SU-DHL-6 (cell line): ENCODE results near the gene NTRK2.

ENCODE experiments used
- H2AFZ ChIP-seq: fragments of 200-600 bp; sonication (generic); 2 replicates; pipeline ENCODE4 v1.6.1; 2014; ENCODE audit warnings: low read depth, mild to moderate bottlenecking, moderate library complexity, mixed read lengths, antibody characterized with exemption, low read length; ENCODE audit not compliant: severe bottlenecking
- H3F3A ChIP-seq: fragments of 200-600 bp; shearing (Covaris generic); 2 replicates; pipeline ENCODE4 v1.6.0; 2016; ENCODE audit warnings: antibody characterized with exemption, mild to moderate bottlenecking; ENCODE audit not compliant: insufficient read depth
- H3K27ac ChIP-seq: fragments of 200-600 bp; sonication (generic); 2 replicates; pipeline ENCODE4 v1.5.1; 2016; ENCODE audit warnings: low read depth, mild to moderate bottlenecking, low read length, moderate library complexity, mixed read lengths
- H3K27me3 ChIP-seq: fragments of 200-600 bp; sonication (generic), shearing (Covaris generic); 2 replicates; pipeline ENCODE4 v1.6.0; 2014; ENCODE audit warnings: mild to moderate bottlenecking, low read length
- H3K36me3 ChIP-seq: fragments of 200-600 bp; sonication (generic); 2 replicates; pipeline ENCODE4 v1.6.1; 2014; ENCODE audit warnings: mild to moderate bottlenecking, low read length, mixed read lengths
- H3K4me2 ChIP-seq: fragments of 300-600, 200-600 bp; shearing (Covaris generic), sonication (generic); 2 replicates; pipeline ENCODE4 v1.6.0; 2014; ENCODE audit warnings: low read length, low read depth, mild to moderate bottlenecking; ENCODE audit not compliant: poor library complexity, severe bottlenecking
- H3K4me3 ChIP-seq: fragments of 200-600 bp; sonication (generic); 2 replicates; pipeline ENCODE4 v1.5.1; 2014; ENCODE audit warnings: antibody characterized with exemption, low read length, mild to moderate bottlenecking, mixed read lengths; ENCODE audit not compliant: insufficient read depth, poor library complexity, severe bottlenecking
- H3K79me2 ChIP-seq: fragments of 200-600 bp; sonication (generic); 2 replicates; pipeline ENCODE4 v1.6.1; 2014; ENCODE audit warnings: mild to moderate bottlenecking, low read length, moderate library complexity; ENCODE audit not compliant: insufficient read depth
- H3K9ac ChIP-seq: fragments of 200-600 bp; sonication (generic); 2 replicates; pipeline ENCODE4 v1.7.0; 2014; ENCODE audit warnings: mild to moderate bottlenecking, low read length
- H3K9me2 ChIP-seq: fragments of 200-600 bp; sonication (generic); replicated peaks from 2 replicates; pipeline ENCODE4 v1.6.1; 2014; ENCODE audit warnings: low read length; ENCODE audit not compliant: insufficient read depth
- H3K9me3 ChIP-seq: fragments of 200-600 bp; sonication (generic); 2 replicates; pipeline ENCODE4 v1.6.1; 2014; ENCODE audit warnings: low read length, mixed read lengths; ENCODE audit not compliant: insufficient read depth
- H4K20me1 ChIP-seq: fragments of 200-600 bp; sonication (generic); 2 replicates; pipeline ENCODE4 v1.6.1; 2014; ENCODE audit warnings: low read depth, mild to moderate bottlenecking, antibody characterized with exemption, low read length, moderate library complexity, mixed read lengths
- CTCF ChIP-seq: fragments of 200-600 bp; sonication (generic); IDR thresholded peaks from one replicate; pipeline ENCODE4 v1.5.1; 2017; ENCODE audit warnings: antibody characterized with exemption, mild to moderate bottlenecking, low read length, moderate library complexity; ENCODE audit not compliant: insufficient read depth, poor library complexity, severe bottlenecking
- EZH2phosphoT487 ChIP-seq: fragments of 200-600 bp; sonication (generic), shearing (Covaris generic); conservative IDR thresholded peaks from 2 replicates; pipeline ENCODE4 v1.6.1; 2018; ENCODE audit warnings: mild to moderate bottlenecking, antibody characterized with exemption, low read length, moderate library complexity, mixed read lengths

NTRK2 gene

GRCh38 chr9:84975926-84976325, 306.4 kb downstream of the NTRK2 start:
- no peak overlapping the region for H3K4me2 ChIP-seq
- H3K36me3 ChIP-seq = no peaks in the 10 kb centered on the region
- H3F3A ChIP-seq = no peaks in the 10 kb centered on the region
- H3K79me2 ChIP-seq = no peaks in the 10 kb centered on the region
- H3K9me2 ChIP-seq = no peaks in the 10 kb centered on the region
- no peaks in the 10 kb centered on the region for H3K27me3 ChIP-seq
- H3K27ac ChIP-seq = no peak overlapping the region
- H2AFZ ChIP-seq = no peak overlapping the region
- no peaks in the 10 kb centered on the region for H3K9me3 ChIP-seq
- TF ChIP-seq CTCF (no peak), EZH2phosphoT487 (no peak)
- no peak overlapping the region for H3K4me3 ChIP-seq
- no peak overlapping the region for H3K9ac ChIP-seq
- no peaks in the 10 kb centered on the region for H4K20me1 ChIP-seq

DNA sequence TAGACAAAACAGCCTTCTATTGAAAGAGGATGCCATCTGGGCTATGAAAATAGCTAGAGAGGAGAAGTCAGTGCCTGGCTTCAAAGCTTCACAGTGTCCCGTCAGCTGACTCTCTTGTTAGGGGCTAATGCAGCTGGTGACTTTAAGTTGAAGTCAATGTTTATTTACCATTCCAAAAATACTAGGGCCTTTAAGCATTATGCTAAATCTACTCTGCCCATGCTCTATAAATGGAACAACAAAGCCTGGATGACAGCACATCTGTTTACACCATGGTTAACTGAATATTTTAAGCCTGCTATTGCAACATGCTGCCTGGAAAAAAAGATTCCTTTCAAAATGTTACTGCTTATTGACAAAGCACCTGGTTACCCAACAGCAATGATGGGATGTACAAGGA, 309.1 kb downstream of the NTRK2 start:
- Histone ChIP-seq H3K27me3 (no peaks in the 10 kb centered on the region), H3F3A (no peaks in the 10 kb centered on the region), H3K36me3 (no peaks in the 10 kb centered on the region), H3K9ac (no peak overlapping the region), H3K4me3 (no peak overlapping the region), H3K27ac (no peak overlapping the region), H2AFZ (no peak overlapping the region), H3K79me2 (no peaks in the 10 kb centered on the region), H3K9me3 (no peaks in the 10 kb centered on the region), H3K4me2 (no peak overlapping the region), H4K20me1 (no peaks in the 10 kb centered on the region), H3K9me2 (no peaks in the 10 kb centered on the region)
- TF ChIP-seq CTCF (no peak), EZH2phosphoT487 (no peak)

DNA sequence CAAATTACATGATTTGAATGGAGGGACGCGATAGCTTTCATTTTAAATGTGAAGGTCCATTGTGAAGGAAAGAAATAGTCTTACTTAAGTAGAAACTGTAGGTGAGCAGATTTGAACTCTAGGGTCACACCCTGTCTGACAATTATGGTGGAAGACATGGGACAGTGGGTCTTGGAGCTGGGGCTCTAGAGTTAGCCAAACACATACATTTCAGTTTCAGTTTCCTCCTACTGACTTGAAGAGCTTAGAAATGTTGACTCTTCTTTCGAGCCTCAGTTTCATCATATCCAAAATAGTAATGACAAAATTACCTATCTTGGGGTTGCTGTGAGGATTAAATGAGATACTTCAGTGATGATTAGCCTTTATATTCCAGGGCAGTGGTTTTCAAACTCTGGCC, 314.2 kb downstream of the NTRK2 start:
- no peak overlapping the region for H3K4me2 ChIP-seq

More for the DNA sequence above, 314.2 kb downstream of the NTRK2 start:
- no peaks in the 10 kb centered on the region for H3K9me2 ChIP-seq
- H4K20me1 ChIP-seq = no peaks in the 10 kb centered on the region
- no peak overlapping the region for H3K27ac ChIP-seq
- H3K9ac ChIP-seq = no peak overlapping the region
- H2AFZ ChIP-seq = no peak overlapping the region
- H3K9me3 ChIP-seq = no peaks in the 10 kb centered on the region
- H3K79me2 ChIP-seq = no peaks in the 10 kb centered on the region
- TF ChIP-seq EZH2phosphoT487 (no peak), CTCF (no peak)
- H3K27me3 ChIP-seq = no peaks in the 10 kb centered on the region
- H3K36me3 ChIP-seq = no peaks in the 10 kb centered on the region
- H3F3A ChIP-seq = no peaks in the 10 kb centered on the region
- no peak overlapping the region for H3K4me3 ChIP-seq
